Measurements from ENCODE around the gene CLCA2. TPM values are rescaled to one million over a fixed set of nuclear protein-coding genes. Genes with fewer than 3 reads are reported as not detected.

The CLCA2 gene
- total RNA-seq, 1 experiment from 2014 or later: not detected

- H3K56ac ChIP-seq (ENCODE audit: insufficient read length, low read depth, low read length): no peak overlapping the region
- no peak overlapping the region for H2AFZ ChIP-seq (ENCODE audit: low read length)
- no peak overlapping the region for H3K18ac ChIP-seq (ENCODE audit: insufficient read length, low read depth, low read length)
- H2BK5ac ChIP-seq (ENCODE audit: insufficient read length, low read length): no peak overlapping the region
- no peaks in the 10 kb centered on the region for H4K20me1 ChIP-seq (ENCODE audit: control insufficient read depth, insufficient read depth, insufficient read length)
- no peak overlapping the region for H3K27ac Mint-ChIP-seq
- H4K91ac ChIP-seq (ENCODE audit: insufficient read length, low read depth, low read length): no peak overlapping the region
- no peaks in the 10 kb centered on the region for H3K79me1 ChIP-seq (ENCODE audit: insufficient read depth, low read depth, low read length, poor library complexity, severe bottlenecking)
- no peak overlapping the region for H3K4me3 Mint-ChIP-seq
- no peaks in the 10 kb centered on the region for H3K9me3 ChIP-seq (ENCODE audit: control insufficient read depth, low read depth, low read length)
- H2BK20ac ChIP-seq (ENCODE audit: low read depth, low read length, poor library complexity, severe bottlenecking): no peak overlapping the region
- H4K8ac ChIP-seq (replicated peaks; ENCODE audit: insufficient read length, low read depth, low read length): no peak overlapping the region
- no peaks in the 10 kb centered on the region for H3K27me3 ChIP-seq (ENCODE audit: insufficient read depth, low read length)
- H3K27ac ChIP-seq (ENCODE audit: insufficient read length, low read depth, low read length): no peak overlapping the region
- H3K27me3 Mint-ChIP-seq (ENCODE audit: low read depth): no peaks in the 10 kb centered on the region; the same call in 1 of the 2 replicates
- no peak overlapping the region for H2AK5ac ChIP-seq (ENCODE audit: insufficient read length, low read length)
- TF ChIP-seq CTCF (conservative IDR thresholded peaks at IDR 0.05): no peak
- H3K36me3 Mint-ChIP-seq (ENCODE audit: insufficient read depth in 1 of 3, low read depth in 3 of 3): no peaks in the 10 kb centered on the region
- H3K4ac ChIP-seq (ENCODE audit: low read depth, low read length): no peak overlapping the region
- H3K9ac ChIP-seq (ENCODE audit: extremely low read depth, insufficient read length, low read length): no peak overlapping the region
- no peak overlapping the region for H3K4me2 ChIP-seq (ENCODE audit: insufficient read depth, insufficient read length, low read length)
- no peak overlapping the region for H2BK120ac ChIP-seq (ENCODE audit: low read depth, low read length, poor library complexity, severe bottlenecking)
- no peaks in the 10 kb centered on the region for H3K4me1 ChIP-seq (ENCODE audit: insufficient read depth, low read length)
- no peak for DNase-seq
- H2BK12ac ChIP-seq (ENCODE audit: insufficient read length, low read depth, low read length): no peak overlapping the region
- H2BK15ac ChIP-seq (ENCODE audit: low read depth, low read length): no peak overlapping the region
- no peak overlapping the region for H4K5ac ChIP-seq (ENCODE audit: insufficient read length, low read depth, low read length)
- H3K23me2 ChIP-seq (ENCODE audit: insufficient read length, low read depth, low read length, poor library complexity, severe bottlenecking): no peaks in the 10 kb centered on the region
- peaks cover 2 to 5% of the 10 kb centered on the region in 2 experiments for H3K4me1 Mint-ChIP-seq
- H3K79me2 ChIP-seq (ENCODE audit: insufficient read depth, low read length): no peaks in the 10 kb centered on the region
- H3K9me3 Mint-ChIP-seq: no peaks in the 10 kb centered on the region
- H3T11ph ChIP-seq (ENCODE audit: low read length): no peak overlapping the region
- no peak overlapping the region for H3K23ac ChIP-seq (ENCODE audit: insufficient read length, low read depth, low read length)
- H3K14ac ChIP-seq (ENCODE audit: insufficient read depth, low read length): no peak overlapping the region
Measured at GRCh38 chr1:86423473-86423872, 498 bp upstream of the CLCA2 start.

All from H9 (cell line).